ENCODE measurements around the gene TNFSF8.

The TNFSF8 gene, protein sequence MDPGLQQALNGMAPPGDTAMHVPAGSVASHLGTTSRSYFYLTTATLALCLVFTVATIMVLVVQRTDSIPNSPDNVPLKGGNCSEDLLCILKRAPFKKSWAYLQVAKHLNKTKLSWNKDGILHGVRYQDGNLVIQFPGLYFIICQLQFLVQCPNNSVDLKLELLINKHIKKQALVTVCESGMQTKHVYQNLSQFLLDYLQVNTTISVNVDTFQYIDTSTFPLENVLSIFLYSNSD

DNA sequence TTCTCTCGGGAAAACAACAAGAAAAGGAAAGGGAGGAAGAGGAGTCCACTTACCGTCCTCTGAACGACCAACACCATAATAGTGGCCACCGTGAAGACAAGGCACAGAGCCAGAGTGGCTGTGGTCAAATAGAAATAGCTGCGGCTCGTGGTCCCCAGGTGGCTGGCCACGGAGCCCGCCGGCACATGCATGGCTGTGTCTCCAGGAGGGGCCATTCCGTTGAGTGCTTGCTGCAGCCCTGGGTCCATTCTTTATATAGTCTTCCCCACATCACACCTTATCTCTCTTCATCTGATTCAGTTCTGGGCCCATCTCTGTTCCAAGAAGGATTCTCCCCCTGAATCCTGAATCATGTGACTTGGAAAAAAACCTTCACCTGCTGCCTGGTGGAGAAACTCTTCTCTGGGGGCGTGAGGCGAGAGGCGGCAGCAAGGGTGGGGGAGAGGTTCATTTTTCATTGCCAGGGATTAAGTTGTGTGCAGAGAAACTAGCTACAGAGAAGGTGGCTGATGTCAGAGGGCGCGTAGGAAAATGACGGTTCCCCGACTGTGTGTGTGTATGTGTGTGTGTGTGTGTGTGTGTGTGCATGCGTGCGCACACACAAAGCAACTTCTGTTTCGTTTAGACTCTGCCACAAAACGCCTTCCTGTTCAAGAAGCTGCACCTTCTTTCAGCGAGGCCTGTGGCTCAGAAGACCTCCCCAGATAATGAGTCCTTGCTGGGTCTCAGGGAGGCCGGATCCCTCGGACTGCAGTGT, at the start of gene TNFSF8:
Gene TNFSF8 (minus strand): TSS at position 536 of the 757 bp plus-strand sequence. CDS start 288 bp downstream, at position 248.
- peak; percentile 88 for DNase-seq

DNA sequence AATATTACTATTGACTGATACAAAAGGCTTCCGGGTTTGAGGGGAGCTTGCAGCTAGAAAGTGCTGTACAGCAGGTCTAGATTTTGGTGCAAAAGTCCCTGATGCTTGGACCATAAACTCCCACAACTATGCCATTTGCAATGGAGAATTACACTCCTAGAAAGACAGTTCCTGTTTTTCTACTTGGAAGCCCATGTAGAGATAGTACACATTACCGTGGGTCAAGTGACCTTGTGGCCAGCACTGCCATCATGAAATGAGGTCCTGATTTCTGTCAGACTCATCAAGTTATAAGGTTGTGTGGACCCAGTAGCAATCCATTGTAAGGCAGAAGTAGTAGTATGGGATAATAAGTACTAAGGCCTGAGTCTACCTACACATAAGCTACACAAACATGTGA, 42.8 kb upstream of the TNFSF8 start:
- DNase-seq: no peak

DNA sequence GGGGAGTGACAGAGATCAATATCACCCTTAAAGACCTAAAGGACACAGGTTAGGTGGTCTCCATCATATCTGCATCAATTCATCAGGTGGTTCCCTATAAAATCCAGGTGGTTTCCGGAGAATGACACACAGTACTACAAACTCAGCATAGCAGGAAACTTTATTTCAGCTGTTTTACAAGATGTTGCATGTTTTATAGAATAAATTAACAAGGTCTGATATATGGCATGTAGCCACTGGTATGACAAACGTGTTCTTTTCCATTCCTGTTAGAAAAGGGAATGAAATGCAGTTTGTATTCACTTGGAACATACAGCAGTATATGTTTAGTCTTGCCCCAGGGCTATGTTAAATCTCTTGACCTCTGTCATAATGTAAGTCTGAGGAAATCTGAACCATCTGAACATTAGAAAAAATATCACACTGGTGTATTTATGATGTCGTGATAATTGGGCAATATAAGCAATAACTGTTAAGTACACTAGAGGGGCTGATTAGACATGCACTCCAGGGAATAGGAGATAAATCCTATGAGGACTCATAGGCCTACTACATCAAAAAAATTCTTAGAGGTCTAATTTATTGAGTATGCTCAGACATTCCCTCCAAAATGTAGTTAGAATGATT, 42.2 kb upstream of the TNFSF8 start:
- DNase-seq: no peak

DNA sequence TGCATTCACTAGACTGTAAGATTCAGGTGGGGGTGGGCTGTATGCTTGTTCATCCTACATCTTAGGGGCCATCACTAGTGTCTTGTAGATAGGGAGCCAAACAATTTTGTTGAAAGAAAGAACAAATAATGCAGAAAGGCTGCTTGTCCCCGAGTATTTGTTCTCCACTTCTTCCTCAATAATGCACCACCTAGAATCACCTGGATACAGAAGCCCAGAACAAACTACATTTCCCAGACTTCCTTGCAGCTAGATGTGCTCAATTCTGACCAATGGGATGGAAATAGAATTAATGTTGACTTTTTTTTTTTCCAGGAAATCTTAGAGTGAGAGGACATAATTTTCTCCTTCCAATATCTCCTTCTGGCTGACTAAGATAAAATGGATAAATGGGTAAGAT, 38.9 kb upstream of the TNFSF8 start:
- no peak for DNase-seq

DNA sequence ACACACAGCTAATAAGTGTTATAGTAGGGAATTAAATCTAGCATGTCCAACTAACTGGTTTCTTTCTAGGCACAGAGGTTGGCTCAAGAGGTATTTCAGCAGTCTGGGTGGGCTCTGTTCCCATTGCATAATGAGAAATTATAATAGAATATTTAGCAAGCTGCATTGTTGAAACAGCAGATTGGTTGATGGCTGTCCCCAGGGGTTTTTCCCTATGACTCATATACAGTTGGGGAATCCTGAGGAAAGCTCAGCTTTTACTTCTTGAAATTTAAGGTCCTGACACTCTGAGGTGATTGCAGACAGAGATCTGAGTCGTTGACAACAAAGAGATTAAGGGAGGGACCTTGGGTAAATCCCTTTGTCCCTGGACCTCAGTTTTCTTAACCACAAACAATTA, 38.3 kb upstream of the TNFSF8 start:
- peak; percentile 27 for DNase-seq

DNA sequence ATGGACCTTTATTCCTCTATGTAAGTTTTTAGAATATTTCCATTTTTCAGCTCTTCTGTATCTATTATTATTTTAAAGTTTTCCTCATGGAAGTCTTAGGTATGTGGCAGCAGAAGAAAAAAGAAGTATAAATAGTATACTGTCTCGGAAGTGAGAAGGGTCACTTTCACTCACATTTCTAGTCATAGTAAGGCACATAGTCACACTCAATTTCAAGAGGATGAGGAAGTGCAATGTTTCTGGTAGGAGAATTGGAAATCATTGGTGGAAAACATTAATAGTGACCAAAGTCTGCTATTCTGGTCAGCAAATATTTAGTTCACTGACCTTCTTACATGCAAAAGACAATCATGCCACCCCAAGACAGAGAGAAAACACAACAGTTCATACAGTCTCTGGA, 35.2 kb upstream of the TNFSF8 start:
- DNase-seq: no peak

DNA sequence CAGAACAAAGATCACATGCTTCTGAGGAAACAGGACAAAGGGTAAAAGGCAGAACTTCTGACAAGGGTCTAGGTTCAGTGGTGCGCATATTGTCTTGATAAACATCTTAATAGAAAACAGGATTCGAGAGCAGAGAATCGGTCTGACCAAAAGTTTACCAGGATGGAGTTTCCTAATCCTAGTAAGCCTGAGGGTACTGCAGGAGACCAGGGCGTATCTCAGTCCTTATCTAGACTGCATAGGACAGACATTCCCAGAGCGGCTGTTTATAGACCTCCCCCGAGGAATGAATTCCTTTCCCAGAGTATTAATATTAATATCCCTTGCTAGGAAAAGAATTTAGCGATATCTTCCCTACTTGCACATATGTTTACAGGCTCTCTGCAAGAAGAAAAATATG, 32.4 kb upstream of the TNFSF8 start:
- no peak for DNase-seq

DNA sequence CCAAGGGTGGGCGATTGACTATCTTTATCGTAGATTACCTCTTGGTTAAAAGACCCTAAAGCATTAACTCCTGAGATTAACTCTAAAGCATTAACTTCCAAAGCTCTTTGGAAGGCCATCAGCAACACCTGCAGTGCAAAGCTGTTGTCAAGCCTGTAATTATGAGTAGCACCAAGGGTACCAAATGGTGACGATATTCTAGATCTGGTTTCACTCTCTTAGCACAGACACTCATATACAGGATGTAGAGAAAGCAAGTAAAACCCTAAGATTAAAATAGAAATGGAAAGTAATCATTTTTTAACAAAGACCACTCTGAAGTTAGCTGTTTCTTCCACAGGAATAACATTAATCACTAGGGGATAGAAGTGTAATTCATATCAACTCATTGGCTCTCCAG, 29.9 kb upstream of the TNFSF8 start:
- no peak for DNase-seq

DNA sequence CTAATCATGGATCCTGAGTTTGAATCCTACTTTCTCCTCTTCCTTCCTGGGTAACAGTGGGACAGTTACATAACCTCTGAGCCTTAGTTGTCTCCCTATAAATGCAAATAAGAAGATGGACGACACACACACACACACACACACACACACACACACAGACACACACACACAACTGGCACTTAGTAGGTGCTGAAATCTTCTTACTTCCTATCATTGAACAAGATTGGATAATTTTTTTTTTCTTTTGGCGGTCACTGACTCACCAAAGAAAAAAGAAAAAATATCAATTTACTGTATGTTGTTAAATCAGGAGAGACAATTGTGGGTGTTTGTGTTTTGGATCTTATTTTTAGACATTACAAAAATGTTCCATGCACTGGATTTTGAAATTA, 28.4 kb upstream of the TNFSF8 start:
- no peak for DNase-seq

DNA sequence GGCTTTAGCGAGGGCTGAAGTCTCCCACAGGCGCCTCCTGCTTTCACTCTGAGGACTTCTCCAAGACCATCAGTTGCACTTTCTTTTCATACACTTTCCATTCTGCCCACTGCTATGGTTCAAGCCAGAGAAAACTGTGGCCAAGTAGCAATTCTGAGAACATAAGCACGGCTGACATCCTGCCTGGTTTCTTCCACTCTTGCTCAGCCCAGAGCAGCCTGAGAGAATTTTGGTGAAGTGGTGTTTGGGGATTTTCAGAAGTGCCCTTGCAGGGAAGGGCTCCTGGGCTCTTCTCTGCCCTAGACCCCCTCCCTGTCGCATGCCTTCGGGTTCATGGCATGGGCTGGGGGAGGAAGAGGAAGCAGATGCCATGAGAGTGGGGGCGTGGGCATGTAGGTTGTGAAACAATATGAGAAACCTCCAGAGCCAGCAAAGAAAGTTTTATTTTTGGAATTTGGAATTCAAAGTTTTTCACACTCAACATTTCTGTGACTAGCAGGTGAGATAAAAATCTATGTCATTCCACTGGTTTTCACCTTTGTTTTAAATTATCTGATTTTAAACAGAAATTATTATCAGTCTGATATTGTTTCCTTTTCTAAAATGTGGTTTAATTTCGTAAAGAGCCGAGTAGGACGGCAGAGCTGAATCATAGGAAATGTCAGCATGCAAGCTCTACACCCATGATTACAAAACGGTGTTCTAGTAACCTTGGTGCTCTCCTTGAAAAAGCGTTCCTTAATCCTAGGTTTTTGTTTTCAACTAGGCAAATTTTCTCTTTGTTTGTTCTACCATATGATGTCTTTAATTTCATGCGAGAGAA, 27.8 kb upstream of the TNFSF8 start:
- DNase-seq: peak; percentile 38

DNA sequence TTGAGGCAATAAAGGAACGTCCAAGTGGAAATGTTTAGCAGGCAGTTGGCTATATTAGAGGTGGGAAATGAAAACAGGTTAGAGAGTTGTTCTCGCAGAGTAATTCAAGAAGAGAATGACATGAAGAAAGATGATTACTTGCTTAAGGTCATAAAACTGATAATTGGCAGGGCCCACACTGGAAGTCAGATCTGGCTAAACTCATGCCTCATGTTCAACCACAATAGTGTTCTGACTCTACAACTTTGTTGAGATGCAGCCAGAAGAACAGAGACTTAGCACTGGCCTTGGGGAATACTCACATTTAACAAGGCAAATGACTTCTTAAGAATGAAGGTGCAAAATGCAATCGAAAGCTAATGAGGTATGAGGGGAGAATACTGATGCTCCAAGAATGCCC, 27.2 kb upstream of the TNFSF8 start:
- no peak for DNase-seq

DNA sequence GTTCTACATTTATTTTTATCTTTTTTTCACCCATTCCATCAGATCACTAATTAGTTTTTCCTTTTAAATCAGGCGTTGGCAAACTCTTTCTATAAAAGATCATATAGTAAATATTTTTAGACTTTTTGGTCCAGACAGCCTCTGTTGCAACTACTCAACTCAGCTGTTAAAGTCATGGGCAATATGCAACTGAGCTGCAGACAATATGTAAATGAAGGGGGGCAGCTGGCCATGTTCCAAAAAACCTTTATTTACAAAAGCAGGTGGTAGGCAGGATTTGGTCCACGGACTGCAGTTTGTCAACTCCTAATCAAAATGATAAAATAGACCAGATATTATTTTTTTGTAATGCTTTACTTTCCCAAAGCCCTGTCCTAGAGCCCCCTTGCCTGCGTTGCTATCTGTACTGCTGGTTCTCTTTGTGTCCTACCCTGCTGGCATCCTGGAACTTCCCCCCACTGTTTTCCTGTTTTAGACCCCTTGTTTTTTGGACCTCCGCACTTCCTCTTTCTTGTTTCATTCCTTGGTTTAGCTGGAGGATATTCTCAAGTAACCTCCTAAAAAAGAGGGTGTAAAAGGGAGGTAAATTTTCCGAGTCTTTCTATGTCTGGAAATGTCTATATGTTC, 24.7 kb upstream of the TNFSF8 start:
- no peak for DNase-seq

DNA sequence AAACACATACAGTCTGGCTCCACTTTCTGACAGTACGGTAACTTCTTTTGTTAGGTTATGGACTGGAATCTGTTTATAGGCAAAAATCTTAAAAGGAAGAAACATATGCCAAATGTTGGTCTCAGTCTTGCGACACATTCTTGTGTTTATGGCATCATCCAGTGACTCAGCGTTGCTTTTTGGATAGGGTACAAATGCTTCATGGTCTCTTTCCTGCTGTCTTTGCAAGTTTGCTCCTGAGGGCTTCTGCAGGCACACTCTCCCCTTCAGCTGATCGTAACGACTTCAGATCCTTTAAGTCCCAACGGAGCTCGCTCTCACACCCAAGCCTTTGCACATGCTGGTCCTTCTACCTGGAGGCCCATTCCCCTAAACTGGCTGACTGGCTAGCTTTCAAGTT, 23.6 kb upstream of the TNFSF8 start:
- DNase-seq: no peak

DNA sequence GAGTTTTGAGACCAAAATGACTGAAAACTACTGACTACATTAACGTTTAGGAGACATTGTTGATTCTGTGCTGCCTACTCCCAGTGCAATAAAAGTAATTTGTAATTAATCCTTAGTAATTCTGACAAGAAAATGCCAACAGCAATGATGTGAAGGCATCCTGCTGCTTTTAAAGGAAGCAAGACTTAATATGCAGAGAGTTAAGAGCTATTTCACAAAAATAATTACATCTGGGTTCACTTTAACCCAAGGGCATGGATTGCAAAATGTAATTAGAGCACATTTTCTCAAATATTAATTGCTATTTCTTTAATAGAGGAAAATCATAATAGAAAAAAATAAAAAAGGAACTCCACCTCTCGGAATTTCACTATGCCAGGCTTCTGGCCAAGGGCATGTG, 22.7 kb upstream of the TNFSF8 start:
- no peak for DNase-seq

DNA sequence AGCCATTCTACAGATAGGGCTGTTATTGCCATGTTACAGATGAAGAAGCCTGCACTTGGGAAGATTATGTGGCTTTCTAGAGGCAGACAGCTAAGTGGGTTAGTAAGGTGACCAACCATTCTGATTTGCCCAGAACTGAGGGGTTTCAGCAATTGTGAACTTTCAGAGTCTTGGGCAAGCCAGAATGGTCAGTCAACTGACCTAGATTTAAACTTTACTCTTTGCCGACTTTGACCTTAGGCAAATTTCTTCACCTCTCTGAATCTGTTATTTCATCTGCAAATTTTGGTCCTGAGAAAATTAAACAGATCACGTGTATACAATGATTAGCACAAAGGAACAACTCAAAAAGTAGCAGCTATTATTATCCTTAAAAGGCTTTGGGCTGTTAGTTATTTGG, 20.4 kb upstream of the TNFSF8 start:
- DNase-seq: no peak

DNA sequence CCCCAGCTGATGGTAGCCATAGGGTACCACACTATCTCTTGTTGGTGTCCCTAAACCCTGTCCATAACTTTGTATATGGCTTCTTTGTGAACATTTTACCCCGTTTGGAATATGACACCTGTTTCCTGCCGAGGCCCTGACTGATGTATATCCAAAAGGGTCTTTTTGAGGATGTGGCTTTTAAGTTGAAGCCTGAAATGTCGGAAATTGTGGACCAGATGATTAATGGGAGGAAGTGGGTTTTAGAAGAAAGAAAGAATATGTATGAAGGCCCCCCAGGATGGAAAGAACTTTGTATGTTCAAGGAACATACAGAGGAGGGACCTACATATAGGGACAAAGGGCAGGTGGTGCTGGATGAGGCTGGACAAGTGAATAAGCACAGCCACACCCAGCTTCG, 16.7 kb upstream of the TNFSF8 start:
- DNase-seq: no peak

DNA sequence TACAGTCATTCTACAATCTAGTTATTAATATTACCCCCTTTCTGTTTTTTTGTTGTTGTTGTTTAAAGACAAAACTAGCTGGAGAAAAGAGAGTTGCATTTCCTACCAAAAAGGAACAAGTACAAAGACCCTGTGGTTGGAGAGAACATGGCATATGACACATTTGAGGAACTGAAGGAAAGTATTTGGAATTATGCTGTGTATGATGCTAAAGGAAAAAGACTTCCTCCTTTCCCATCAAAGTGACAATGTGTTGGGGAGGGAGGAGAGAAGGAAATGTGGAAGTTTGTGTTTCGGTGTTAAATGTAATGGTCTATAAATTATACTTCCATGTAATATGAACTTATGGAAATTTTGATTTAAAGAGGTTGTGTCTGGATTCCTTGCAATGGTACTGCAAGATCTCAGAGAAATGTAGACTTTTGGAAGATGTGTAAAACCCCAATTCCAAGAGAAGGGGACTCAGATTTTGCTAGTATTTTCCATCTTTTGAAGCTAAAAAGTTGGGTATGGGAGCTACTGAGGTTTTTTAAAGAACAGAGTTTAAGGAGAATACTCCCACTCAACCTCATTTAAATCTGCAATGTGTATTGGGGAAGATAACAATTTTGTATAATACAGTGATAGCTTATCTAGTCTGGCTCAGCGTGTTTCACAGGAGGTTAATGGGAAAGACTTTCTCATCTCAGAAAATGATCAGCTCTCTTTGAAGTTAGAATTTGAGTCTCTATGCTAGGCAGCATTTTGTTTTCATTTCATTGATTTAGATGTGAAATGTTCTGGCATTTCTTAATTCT, 15.4 kb upstream of the TNFSF8 start:
- DNase-seq: no peak

DNA sequence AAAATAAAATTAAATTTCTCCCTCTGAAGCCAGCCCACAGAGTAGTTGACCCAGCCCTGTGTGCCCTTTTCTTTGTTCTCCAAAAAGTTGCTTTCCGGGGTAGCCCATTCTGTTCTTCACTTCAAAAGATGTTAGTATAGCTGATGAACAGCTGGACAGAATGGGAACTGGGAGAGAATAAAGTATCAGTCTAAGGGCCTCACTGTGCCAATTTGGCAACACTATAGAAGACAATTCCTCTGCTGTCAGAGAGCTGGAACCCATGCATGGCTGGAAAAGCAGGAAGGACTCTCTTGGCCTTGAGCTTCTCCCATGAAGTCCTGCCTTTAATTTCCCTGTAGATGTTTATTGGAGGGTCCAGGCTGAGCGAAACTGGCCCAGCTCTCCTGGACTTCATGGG, 11.0 kb upstream of the TNFSF8 start:
- DNase-seq: no peak

DNA sequence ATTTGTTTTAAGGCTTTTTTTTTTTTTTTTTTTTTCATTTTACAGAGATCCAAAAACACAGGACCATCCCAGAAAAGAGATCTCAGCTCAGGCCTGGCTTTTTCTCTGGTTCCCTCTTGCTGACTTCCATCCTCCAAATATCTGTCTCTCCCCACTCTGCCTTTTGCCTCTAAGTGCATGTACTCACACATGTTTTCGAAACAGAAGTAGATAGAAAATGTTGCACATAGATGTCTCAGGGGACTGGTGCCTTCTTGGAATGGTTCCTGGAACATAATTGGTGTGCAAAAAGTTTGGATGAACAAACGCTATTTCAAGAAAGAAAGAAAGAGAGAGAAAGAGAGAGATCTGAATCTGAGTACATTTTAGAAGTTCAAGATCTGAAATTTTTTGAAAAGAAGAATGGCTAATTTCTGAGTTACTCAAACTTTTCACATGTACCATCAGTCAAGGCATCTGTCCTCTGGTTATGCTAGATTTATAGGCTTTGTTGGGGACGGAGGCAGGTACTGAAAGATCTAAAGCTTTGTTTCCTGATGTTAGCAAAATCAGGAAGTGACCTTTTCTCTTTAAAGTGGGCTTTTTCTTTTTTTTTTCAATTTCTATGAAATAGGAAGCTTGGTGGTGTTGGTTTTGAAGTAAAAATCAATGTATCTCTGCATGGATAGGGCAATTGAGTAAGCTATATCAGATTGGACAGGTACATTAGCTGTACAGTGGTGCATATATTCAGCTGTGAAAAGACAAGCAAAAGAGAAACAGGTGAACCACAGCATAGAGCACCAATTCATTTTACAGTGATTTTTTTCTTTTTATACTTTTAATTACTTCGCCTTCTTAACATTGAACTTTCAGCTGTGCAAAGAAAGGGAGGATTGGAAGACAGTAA, 8.5 kb upstream of the TNFSF8 start:
- DNase-seq: no peak

DNA sequence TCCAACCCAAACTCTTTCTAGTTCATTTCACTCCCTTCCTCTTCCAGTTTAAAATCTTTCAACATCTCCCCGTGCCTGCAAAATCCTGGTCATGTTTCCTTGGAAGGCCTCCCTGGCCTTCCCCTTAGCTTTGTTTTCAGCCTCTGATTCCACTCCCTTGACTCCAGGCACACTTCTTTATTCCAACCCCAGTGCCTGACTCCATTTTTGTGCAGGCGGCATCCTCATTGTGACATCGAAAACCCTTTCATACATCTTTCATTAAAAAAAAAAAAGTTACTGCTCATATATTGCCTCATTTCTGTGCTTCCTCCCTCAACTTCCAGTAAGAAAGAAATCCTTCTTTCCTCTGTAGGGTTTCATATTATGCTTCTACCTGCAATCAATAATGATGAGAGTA, 7.1 kb upstream of the TNFSF8 start:
- no peak for DNase-seq

DNA sequence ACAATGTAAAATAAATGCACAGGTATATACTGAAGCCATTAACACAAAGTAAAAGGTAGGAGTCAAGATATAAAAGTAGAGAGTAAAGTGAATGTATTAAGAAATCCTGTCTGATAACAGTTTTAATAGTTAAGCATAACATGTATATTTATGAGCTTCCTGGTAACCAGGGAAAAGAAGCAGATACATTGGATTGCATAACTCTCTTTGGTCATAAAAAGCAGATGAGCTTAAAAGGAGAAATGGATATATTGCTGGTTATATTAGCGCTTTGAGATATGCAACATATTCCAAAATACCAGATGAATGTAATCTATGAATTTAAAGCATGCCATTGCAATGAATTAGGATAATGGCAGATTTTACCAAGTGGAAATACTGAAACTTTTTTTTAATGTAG, 6.2 kb upstream of the TNFSF8 start:
- no peak for DNase-seq

All from CD4-positive, alpha-beta T cell treated with Interleukin-21 for 1 hour (primary cell).